Astrocyte (in vitro differentiated cells and primary cell): ENCODE results near the gene ZFYVE26.
"Not testable (repeated sequence)": the region's sequence is repeated elsewhere in the genome, so short reads cannot be mapped to it uniquely, and the experiment has no call there.

Experiments used
- CTCF ChIP-seq: IDR thresholded peaks from 2 replicates; pipeline ENCODE4 v1.5.1; 2011; ENCODE audit warnings: low read depth, mild to moderate bottlenecking, inconsistent platforms, low read length, moderate library complexity; ENCODE audit not compliant: insufficient read depth
- EZH2 ChIP-seq: IDR thresholded peaks from 2 replicates; pipeline ENCODE4 v1.6.1; 2012; ENCODE audit warnings: mild to moderate bottlenecking, low read length, inconsistent platforms; ENCODE audit not compliant: insufficient read depth

GRCh38 chr14:67701492-67701891, 114.9 kb downstream of the ZFYVE26 start, which contains the start of gene RDH12:
- TF ChIP-seq CTCF, EZH2: not testable (repeated sequence)
